Measurements from ENCODE around the gene YEATS2.

DNA sequence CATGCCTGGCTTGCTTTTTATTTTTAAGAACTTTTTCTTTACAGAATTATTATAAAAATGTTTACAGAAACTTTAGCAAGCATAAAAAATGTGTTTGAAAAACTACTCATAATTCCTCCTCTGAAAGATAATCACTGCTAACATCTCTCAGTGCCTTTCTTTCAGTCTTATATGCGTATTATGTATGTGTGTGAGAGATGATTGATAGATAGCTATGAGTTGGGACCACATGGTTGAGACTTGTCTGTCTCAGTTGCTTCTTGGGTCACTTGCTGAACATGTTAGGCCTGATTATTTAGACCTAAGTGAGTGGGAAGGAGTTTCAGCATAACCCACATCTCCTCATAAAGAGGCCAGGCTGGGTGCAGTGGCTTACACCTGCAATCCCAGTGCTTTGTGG, 116.6 kb downstream of the YEATS2 start:
- TF ChIP-seq, protein P1, sequence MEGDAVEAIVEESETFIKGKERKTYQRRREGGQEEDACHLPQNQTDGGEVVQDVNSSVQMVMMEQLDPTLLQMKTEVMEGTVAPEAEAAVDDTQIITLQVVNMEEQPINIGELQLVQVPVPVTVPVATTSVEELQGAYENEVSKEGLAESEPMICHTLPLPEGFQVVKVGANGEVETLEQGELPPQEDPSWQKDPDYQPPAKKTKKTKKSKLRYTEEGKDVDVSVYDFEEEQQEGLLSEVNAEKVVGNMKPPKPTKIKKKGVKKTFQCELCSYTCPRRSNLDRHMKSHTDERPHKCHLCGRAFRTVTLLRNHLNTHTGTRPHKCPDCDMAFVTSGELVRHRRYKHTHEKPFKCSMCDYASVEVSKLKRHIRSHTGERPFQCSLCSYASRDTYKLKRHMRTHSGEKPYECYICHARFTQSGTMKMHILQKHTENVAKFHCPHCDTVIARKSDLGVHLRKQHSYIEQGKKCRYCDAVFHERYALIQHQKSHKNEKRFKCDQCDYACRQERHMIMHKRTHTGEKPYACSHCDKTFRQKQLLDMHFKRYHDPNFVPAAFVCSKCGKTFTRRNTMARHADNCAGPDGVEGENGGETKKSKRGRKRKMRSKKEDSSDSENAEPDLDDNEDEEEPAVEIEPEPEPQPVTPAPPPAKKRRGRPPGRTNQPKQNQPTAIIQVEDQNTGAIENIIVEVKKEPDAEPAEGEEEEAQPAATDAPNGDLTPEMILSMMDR (IDR thresholded peaks at IDR 0.05), result no peak
- TF ChIP-seq POLR2A (IDR thresholded peaks at IDR 0.05), result no peak
